Mesendoderm (in vitro differentiated cells): ENCODE data around the gene VEGFD.

Source experiments
- DNase-seq: peaks from one replicate; pipeline ENCODE4 v3.0.0; 2013
- H2AK5ac ChIP-seq: 2 replicates; pipeline ENCODE4 v1.6.1; 2013; ENCODE audit warnings: low read length, inconsistent platforms
- H2BK120ac ChIP-seq: 2 replicates; pipeline ENCODE4 v1.6.1; 2013; ENCODE audit warnings: low read depth, mild to moderate bottlenecking, low read length, moderate library complexity, mixed read lengths
- H2BK15ac ChIP-seq: replicated peaks from 2 replicates; pipeline ENCODE4 v1.6.1; 2013; ENCODE audit warnings: low read depth, mild to moderate bottlenecking, moderate library complexity
- H2BK5ac ChIP-seq: 2 replicates; pipeline ENCODE4 v1.6.1; 2013; ENCODE audit warnings: low read length, inconsistent platforms
- H3K18ac ChIP-seq: 2 replicates; pipeline ENCODE4 v1.6.1; 2013; ENCODE audit warnings: mild to moderate bottlenecking, low read length, mixed read lengths
- H3K23ac ChIP-seq: one replicate; pipeline ENCODE4 v1.6.1; 2013; ENCODE audit warnings: low read length
- H3K27ac ChIP-seq: 2 replicates; pipeline ENCODE4 v1.5.1; 2013; ENCODE audit warnings: low read depth, mild to moderate bottlenecking, inconsistent platforms, low read length, moderate library complexity
- H3K27me3 ChIP-seq: 2 replicates; pipeline ENCODE4 v1.6.1; 2013; ENCODE audit warnings: low read length, control low read depth, mild to moderate bottlenecking, inconsistent platforms; ENCODE audit not compliant: insufficient read depth, poor library complexity
- H3K36me3 ChIP-seq: 2 replicates; pipeline ENCODE4 v1.6.1; 2013; ENCODE audit warnings: low read length, inconsistent platforms; ENCODE audit not compliant: control insufficient read depth, insufficient read depth
- H3K4ac ChIP-seq: one replicate; pipeline ENCODE4 v1.6.1; 2013; ENCODE audit warnings: low read depth, mild to moderate bottlenecking, low read length, moderate library complexity
- H3K4me1 ChIP-seq: 2 replicates; pipeline ENCODE4 v1.6.1; 2013; ENCODE audit warnings: low read depth, low read length, inconsistent platforms; ENCODE audit not compliant: control insufficient read depth
- H3K4me2 ChIP-seq: 2 replicates; pipeline ENCODE4 v1.6.1; 2013; ENCODE audit warnings: low read length
- H3K4me3 ChIP-seq: 2 replicates; pipeline ENCODE4 v1.5.1; 2013; ENCODE audit warnings: mild to moderate bottlenecking, low read length
- H3K56ac ChIP-seq: one replicate; pipeline ENCODE4 v1.6.1; 2013; ENCODE audit warnings: low read length
- H3K79me1 ChIP-seq: 2 replicates; pipeline ENCODE4 v1.6.1; 2013; ENCODE audit warnings: low read length, inconsistent platforms
- H3K79me2 ChIP-seq: 2 replicates; pipeline ENCODE4 v1.6.1; 2013; ENCODE audit warnings: mild to moderate bottlenecking, low read length; ENCODE audit not compliant: control insufficient read depth, insufficient read depth
- H3K9ac ChIP-seq: 2 replicates; pipeline ENCODE4 v1.6.1; 2013; ENCODE audit warnings: low read length, inconsistent platforms
- H4K5ac ChIP-seq: one replicate; pipeline ENCODE4 v1.6.1; 2013; ENCODE audit warnings: low read length
- H4K8ac ChIP-seq: one replicate; pipeline ENCODE4 v1.6.1; 2013; ENCODE audit warnings: low read depth, mild to moderate bottlenecking, control low read depth, low read length, moderate library complexity
- WGBS: extraction: QIAGEN DNeasy Blood & Tissue Kit; methylation state at CpG from one replicate; pipeline ENCODE4 v1.1.7; 2013; ENCODE audit warnings: low lambda C conversion rate, missing lambda C conversion rate; ENCODE audit not compliant: insufficient coverage; ENCODE audit errors: extremely low coverage; 5-methylcytosine and 5-hydroxymethylcytosine counted together

The VEGFD gene

GRCh38 chrX:15328821-15329220, 55.4 kb downstream of the VEGFD start:
- H3K79me1 ChIP-seq: no peaks in the 10 kb centered on the region
- no peak overlapping the region for H3K23ac ChIP-seq
- no peak overlapping the region for H3K4ac ChIP-seq
- no peak overlapping the region for H4K5ac ChIP-seq
- no peaks in the 10 kb centered on the region for H3K27me3 ChIP-seq
- H3K4me3 ChIP-seq: no peak overlapping the region
- H3K18ac ChIP-seq: no peak overlapping the region
- H3K9ac ChIP-seq: no peak overlapping the region
- H4K8ac ChIP-seq: no peak overlapping the region
- H3K79me2 ChIP-seq: no peaks in the 10 kb centered on the region
- H3K4me1 ChIP-seq: no peaks in the 10 kb centered on the region
- no peak overlapping the region for H2BK120ac ChIP-seq
- no peak overlapping the region for H2BK15ac ChIP-seq
- no peak for DNase-seq
- no peak overlapping the region for H2AK5ac ChIP-seq
- no peak overlapping the region for H3K27ac ChIP-seq
- H3K4me2 ChIP-seq: no peak overlapping the region
- H3K56ac ChIP-seq: no peak overlapping the region
- H3K36me3 ChIP-seq: peaks cover 2% of the 10 kb centered on the region
- no peak overlapping the region for H2BK5ac ChIP-seq
- no CpG with 5 or more reads among the region's 2 CpGs for WGBS

GRCh38 chrX:15328131-15328530, 56.1 kb downstream of the VEGFD start:
- H3K79me2 ChIP-seq: no peaks in the 10 kb centered on the region
- no peak overlapping the region for H3K27ac ChIP-seq
- H3K27me3 ChIP-seq: no peaks in the 10 kb centered on the region
- H2BK5ac ChIP-seq: no peak overlapping the region
- H3K36me3 ChIP-seq: peaks cover 2% of the 10 kb centered on the region
- H4K8ac ChIP-seq: no peak overlapping the region
- H3K4ac ChIP-seq: no peak overlapping the region
- DNase-seq: no peak
- H2AK5ac ChIP-seq: no peak overlapping the region
- H3K79me1 ChIP-seq: no peaks in the 10 kb centered on the region
- no peak overlapping the region for H2BK15ac ChIP-seq
- no peak overlapping the region for H3K4me3 ChIP-seq
- H3K4me1 ChIP-seq: no peaks in the 10 kb centered on the region
- H2BK120ac ChIP-seq: no peak overlapping the region
- H3K9ac ChIP-seq: no peak overlapping the region
- H3K23ac ChIP-seq: no peak overlapping the region
- no CpG with 5 or more reads among the region's 3 CpGs for WGBS
- H3K56ac ChIP-seq: no peak overlapping the region
- H3K18ac ChIP-seq: no peak overlapping the region
- no peak overlapping the region for H3K4me2 ChIP-seq
- no peak overlapping the region for H4K5ac ChIP-seq

DNA sequence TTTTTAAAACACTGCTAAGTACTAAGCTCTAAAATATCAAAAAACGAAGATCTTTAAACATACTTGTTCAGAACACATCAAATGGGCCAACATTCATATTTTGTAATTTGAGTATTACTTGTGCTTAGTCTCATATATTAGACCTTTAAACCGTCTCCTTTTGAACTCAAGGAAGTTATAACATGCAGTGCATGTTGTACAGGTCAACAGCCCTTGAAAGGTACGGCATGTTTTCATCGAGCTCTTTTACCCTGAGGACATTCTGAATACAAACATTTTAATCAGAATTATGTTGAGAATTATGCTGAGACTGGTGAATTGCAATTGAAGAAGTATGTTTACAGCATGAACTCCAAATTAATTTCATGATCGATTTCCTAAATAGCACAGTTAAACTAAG, 61.7 kb downstream of the VEGFD start:
- Histone ChIP-seq H3K79me2 (no peaks in the 10 kb centered on the region), H3K4ac (no peak overlapping the region), H4K8ac (no peak overlapping the region), H3K56ac (no peak overlapping the region), H2BK15ac (no peak overlapping the region), H3K18ac (no peak overlapping the region), H2BK120ac (no peak overlapping the region), H4K5ac (no peak overlapping the region), H3K36me3 (no peaks in the 10 kb centered on the region), H2AK5ac (no peak overlapping the region), H2BK5ac (no peak overlapping the region), H3K27me3 (no peaks in the 10 kb centered on the region), H3K4me3 (no peak overlapping the region), H3K23ac (no peak overlapping the region), H3K79me1 (no peaks in the 10 kb centered on the region), H3K4me1 (no peaks in the 10 kb centered on the region), H3K9ac (no peak overlapping the region), H3K27ac (no peak overlapping the region), H3K4me2 (no peak overlapping the region)
- no CpG with 5 or more reads among the region's 5 CpGs for WGBS
- no peak for DNase-seq

DNA sequence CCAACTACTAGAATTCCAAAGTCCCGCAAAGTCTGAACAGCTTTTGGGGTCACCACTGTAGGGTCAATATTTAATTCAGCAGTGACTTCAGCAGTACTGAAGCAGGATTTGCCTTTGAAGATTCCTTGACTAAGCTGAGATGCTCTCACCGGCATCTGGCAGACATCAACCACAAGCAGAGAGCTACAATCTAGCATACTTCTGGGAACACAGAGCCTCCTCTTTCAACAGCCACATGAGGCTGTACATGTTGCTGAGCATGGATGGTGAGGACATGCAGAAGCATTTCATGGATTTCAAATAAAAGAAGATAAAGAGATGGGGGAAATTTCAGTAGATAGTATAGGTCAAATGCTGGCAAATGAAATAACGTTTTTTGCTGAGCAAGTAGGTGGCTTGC, 62.1 kb downstream of the VEGFD start:
- H3K56ac ChIP-seq: no peak overlapping the region
- WGBS: no CpG with 5 or more reads among the region's 3 CpGs
- H3K27ac ChIP-seq: no peak overlapping the region
- no peaks in the 10 kb centered on the region for H3K79me2 ChIP-seq
- H3K23ac ChIP-seq: no peak overlapping the region
- no peaks in the 10 kb centered on the region for H3K4me1 ChIP-seq
- no peak overlapping the region for H4K5ac ChIP-seq
- no peaks in the 10 kb centered on the region for H3K79me1 ChIP-seq
- H3K36me3 ChIP-seq: no peaks in the 10 kb centered on the region
- H2BK15ac ChIP-seq: no peak overlapping the region
- H2BK5ac ChIP-seq: no peak overlapping the region
- H3K4ac ChIP-seq: no peak overlapping the region
- H4K8ac ChIP-seq: no peak overlapping the region
- no peak overlapping the region for H3K9ac ChIP-seq
- no peak overlapping the region for H2BK120ac ChIP-seq
- H3K18ac ChIP-seq: no peak overlapping the region
- no peak overlapping the region for H3K4me3 ChIP-seq
- no peak overlapping the region for H2AK5ac ChIP-seq
- no peak overlapping the region for H3K4me2 ChIP-seq
- no peaks in the 10 kb centered on the region for H3K27me3 ChIP-seq
- DNase-seq: no peak

GRCh38 chrX:15321447-15321846, 62.8 kb downstream of the VEGFD start:
- H3K79me2 ChIP-seq: no peaks in the 10 kb centered on the region

DNA sequence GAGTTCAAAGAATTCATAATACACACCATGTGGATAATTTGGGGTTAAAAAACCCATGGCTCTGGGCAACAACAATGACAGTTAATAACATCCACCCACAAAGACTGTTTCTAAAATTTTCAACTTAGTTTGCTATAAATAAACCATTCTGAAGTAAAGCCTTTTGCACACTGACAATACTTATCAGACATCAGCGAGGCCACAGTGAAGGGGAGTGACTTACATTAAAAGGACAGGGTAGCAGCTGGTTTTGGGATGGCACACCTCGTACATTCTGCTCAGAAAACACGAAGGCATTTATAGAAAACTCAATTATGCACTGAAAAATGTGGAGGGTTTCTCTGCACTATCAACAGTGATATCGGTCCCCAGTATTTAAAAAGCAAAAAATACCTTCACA, 63.9 kb downstream of the VEGFD start:
- Histone ChIP-seq H3K4ac (no peak overlapping the region), H3K4me2 (no peak overlapping the region), H3K27ac (no peak overlapping the region), H3K56ac (no peak overlapping the region), H2BK5ac (no peak overlapping the region), H3K27me3 (no peaks in the 10 kb centered on the region), H3K79me1 (no peaks in the 10 kb centered on the region), H3K23ac (no peak overlapping the region), H2BK120ac (no peak overlapping the region), H3K18ac (no peak overlapping the region), H3K36me3 (no peaks in the 10 kb centered on the region), H4K8ac (no peak overlapping the region), H3K4me1 (no peaks in the 10 kb centered on the region), H2AK5ac (no peak overlapping the region), H3K9ac (no peak overlapping the region), H3K4me3 (no peak overlapping the region), H2BK15ac (no peak overlapping the region), H3K79me2 (no peaks in the 10 kb centered on the region), H4K5ac (no peak overlapping the region)
- WGBS: no CpG with 5 or more reads among the region's 4 CpGs
- no peak for DNase-seq

More at GRCh38 chrX:15321447-15321846, 62.8 kb downstream of the VEGFD start:
- no peak for DNase-seq
- no peaks in the 10 kb centered on the region for H3K79me1 ChIP-seq
- H3K4ac ChIP-seq: no peak overlapping the region
- no peaks in the 10 kb centered on the region for H3K4me1 ChIP-seq
- H3K4me3 ChIP-seq: no peak overlapping the region
- H3K27me3 ChIP-seq: no peaks in the 10 kb centered on the region
- no peak overlapping the region for H2BK120ac ChIP-seq
- no peak overlapping the region for H3K27ac ChIP-seq
- H3K56ac ChIP-seq: no peak overlapping the region
- H3K23ac ChIP-seq: no peak overlapping the region
- no peak overlapping the region for H2BK5ac ChIP-seq
- H4K5ac ChIP-seq: no peak overlapping the region
- H4K8ac ChIP-seq: no peak overlapping the region
- H3K9ac ChIP-seq: no peak overlapping the region
- H2AK5ac ChIP-seq: no peak overlapping the region
- H3K4me2 ChIP-seq: no peak overlapping the region
- no peak overlapping the region for H2BK15ac ChIP-seq
- H3K18ac ChIP-seq: no peak overlapping the region
- no peaks in the 10 kb centered on the region for H3K36me3 ChIP-seq
- WGBS: no CpG with 5 or more reads among the region's 4 CpGs
